ENCODE measurements around the gene PBX1.
A peak's percentile ranks its signal among the peaks of the same experiment; 100 is the strongest.

PBX1 gene

DNA sequence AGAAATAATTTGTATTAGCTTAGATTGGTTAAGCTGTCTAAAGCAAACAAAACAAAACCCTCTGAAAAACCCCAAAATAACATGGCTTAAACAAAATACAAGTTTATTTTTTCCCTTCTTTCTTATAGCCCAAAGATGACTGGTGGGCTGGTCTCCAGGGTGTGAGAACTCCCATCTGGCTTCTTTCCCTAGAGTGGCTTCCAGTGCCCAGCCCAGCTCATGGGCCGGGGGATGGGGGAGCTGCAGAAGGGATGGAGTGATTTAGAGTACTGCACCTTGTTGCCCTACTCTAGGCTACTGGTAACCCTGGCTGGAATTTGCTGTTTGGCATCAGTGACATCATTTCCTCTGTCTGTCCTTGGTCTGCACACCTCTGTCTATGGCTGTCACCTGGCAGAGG is 223.0 kb downstream of the PBX1 start:
- H3K4me3 ChIP-seq (replicated peaks in 1 of 2; ENCODE audit: low read depth in 2 of 2, low read length in 2 of 2) = no peak overlapping the region
- DNase-seq (ENCODE audit: low read depth in 2 of 2) = peak in 1 of 2 donors; percentile 33
- TF ChIP-seq, protein P1, sequence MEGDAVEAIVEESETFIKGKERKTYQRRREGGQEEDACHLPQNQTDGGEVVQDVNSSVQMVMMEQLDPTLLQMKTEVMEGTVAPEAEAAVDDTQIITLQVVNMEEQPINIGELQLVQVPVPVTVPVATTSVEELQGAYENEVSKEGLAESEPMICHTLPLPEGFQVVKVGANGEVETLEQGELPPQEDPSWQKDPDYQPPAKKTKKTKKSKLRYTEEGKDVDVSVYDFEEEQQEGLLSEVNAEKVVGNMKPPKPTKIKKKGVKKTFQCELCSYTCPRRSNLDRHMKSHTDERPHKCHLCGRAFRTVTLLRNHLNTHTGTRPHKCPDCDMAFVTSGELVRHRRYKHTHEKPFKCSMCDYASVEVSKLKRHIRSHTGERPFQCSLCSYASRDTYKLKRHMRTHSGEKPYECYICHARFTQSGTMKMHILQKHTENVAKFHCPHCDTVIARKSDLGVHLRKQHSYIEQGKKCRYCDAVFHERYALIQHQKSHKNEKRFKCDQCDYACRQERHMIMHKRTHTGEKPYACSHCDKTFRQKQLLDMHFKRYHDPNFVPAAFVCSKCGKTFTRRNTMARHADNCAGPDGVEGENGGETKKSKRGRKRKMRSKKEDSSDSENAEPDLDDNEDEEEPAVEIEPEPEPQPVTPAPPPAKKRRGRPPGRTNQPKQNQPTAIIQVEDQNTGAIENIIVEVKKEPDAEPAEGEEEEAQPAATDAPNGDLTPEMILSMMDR (IDR thresholded peaks at IDR 0.05; ENCODE audit: low read depth, low read length) = no peak

GRCh38 chr1:164783778-164784555 is 225.0 kb downstream of the PBX1 start:
- DNase-seq (ENCODE audit: low read depth in 2 of 2) = no peak
- no peak overlapping the region for H3K4me3 ChIP-seq (replicated peaks in 1 of 2; ENCODE audit: low read depth in 2 of 2, low read length in 2 of 2)
- TF ChIP-seq, protein P1 (IDR thresholded peaks at IDR 0.05; ENCODE audit: low read depth, low read length) = no peak

GRCh38 chr1:164784960-164785359 is 226.0 kb downstream of the PBX1 start:
- DNase-seq (ENCODE audit: low read depth in 2 of 2) = no peak
- TF ChIP-seq, protein P1 (IDR thresholded peaks at IDR 0.05; ENCODE audit: low read depth, low read length) = no peak
- no peak overlapping the region for H3K4me3 ChIP-seq (replicated peaks in 1 of 2; ENCODE audit: low read depth in 2 of 2, low read length in 2 of 2)

GRCh38 chr1:164785841-164786534 is 227.0 kb downstream of the PBX1 start:
- no peak overlapping the region for H3K4me3 ChIP-seq (replicated peaks in 1 of 2; ENCODE audit: low read depth in 2 of 2, low read length in 2 of 2)
- DNase-seq (ENCODE audit: low read depth in 2 of 2) = peak in 1 of 2 donors; percentile 79
- TF ChIP-seq, protein P1 (IDR thresholded peaks at IDR 0.05; ENCODE audit: low read depth, low read length) = no peak

- TF ChIP-seq, protein P1 (IDR thresholded peaks at IDR 0.05; ENCODE audit: low read depth, low read length) = peak; percentile 96
- no peak overlapping the region for H3K4me3 ChIP-seq (replicated peaks in 1 of 2; ENCODE audit: low read depth in 2 of 2, low read length in 2 of 2)
- DNase-seq (ENCODE audit: low read depth in 2 of 2) = peak; percentile 83 to 88
Observed at GRCh38 chr1:164786980-164787833, 228.2 kb downstream of the PBX1 start.

DNA sequence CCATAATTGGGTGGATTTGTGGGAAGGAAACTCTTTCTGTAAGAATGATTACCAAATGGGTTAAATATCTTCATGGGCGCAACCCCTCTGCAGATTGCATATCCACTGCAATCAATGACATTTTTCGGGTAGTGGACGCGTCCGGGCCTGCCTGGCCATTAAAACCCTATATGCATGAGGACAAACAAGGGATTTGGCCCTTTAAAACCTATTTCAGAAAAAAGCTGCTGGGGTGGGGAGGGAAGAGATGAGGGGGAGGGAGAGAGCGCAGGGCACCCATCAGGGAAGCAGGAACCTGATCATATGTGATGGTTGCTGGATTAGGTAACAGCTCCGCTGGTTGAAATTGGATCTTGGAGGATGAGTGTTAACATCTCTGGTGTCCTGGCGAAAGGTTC is 228.8 kb downstream of the PBX1 start:
- DNase-seq (ENCODE audit: low read depth in 2 of 2) = no peak
- no peak overlapping the region for H3K4me3 ChIP-seq (replicated peaks in 1 of 2; ENCODE audit: low read depth in 2 of 2, low read length in 2 of 2)
- TF ChIP-seq, protein P1 (IDR thresholded peaks at IDR 0.05; ENCODE audit: low read depth, low read length) = no peak
